ENCODE results near the gene PRKCB.

The PRKCB gene

DNA sequence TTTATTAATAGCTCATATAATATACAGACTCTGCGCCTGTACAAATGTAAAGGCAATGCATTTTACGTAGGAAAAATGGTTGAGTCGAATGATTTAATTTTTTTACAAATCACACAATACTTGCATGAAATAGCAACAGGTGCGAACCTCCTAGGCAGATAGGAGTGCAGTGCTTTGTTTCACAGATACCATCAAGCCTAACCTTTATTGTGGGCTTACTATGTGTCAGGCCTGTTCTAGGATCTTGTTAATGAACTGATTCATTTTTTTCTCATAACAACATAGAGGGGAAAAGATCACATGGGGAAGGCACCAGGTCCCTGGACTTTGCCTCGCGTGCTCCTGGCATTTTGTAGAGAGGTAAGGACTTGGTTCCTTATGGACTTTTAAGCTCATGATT, 107.8 kb downstream of the PRKCB start:
- no peak for DNase-seq (ENCODE audit: low read depth)

DNA sequence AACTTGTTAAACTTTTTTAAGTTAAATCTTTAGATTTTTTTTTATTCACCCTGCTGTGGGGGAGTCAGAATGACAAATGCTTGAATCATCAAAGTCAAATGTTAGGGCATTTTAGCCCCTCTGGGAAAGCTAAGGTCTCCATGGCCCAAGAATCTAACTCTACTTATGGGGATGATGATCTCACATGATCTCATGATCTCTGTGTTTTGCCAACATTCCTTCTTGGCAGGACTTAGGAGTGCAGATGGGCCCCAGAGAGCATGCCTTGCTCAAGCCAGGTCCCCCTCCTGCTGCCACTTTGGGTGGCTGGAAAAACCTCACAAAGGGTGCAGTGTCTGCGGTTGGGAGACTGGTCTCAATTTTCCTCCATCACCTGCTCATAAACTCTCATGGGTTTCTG, 108.6 kb downstream of the PRKCB start:
- no peak for DNase-seq (ENCODE audit: low read depth)

DNA sequence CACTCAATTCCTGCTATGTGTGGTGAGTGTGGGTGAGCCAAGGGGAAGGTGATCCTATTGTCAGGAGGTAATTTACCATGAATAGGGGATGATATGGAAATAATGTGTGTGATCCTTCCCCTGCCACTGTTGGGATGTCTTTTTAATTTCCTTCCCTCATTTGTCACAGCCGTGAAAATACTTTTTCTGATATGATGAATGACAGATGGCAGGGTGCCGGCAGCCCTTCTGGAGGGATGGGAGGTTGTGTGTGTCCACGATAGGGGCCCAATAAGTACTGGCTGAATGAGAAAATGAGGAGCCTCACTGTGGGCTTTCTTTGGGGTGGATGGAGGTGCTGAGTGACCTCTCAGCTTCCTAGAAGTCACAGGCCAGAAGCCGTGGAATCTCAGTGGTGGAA, 109.5 kb downstream of the PRKCB start:
- no peak for DNase-seq (ENCODE audit: low read depth)

DNA sequence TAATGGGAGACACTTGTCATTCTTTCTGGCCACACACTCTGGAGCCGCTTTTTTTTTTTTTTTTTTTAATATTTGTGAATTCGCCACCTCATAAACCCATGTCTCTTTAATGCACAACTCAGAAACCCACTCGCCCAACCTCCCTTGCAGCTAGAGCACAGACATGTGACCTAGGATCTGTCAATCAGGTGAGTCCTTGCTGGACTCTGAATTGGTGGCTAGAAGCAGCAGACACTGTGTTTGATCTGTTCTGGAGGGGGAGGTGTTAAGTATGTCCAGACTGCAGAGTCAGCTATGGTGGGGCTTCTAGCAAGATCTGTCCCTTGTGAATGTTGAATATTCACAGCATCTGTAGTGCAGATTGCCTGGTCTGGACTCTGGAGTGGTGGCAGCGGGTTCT, 112.1 kb downstream of the PRKCB start:
- DNase-seq (ENCODE audit: low read depth) = no peak

DNA sequence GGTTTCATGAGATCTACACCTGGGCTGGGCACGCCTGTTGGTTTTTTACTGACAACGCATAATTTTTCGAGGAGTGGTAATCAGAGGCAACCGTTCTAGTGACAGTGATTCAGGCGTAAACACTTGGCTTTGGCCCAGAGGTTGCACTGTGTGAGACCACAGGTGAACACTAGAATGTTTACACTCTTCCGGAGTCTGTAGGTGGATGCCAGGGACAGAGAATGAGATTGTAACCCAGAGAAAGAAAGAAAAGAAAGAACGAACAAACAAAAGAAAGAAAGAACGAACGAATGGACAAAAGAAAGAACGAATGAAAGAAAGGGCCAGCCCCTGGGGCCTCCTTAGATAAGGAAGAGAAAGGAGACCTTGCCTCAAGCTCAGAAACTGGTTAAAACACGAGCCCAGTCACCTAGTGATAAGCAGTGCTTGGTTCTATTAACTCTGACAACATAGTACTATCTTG, 113.2 kb downstream of the PRKCB start:
- no peak for DNase-seq (ENCODE audit: low read depth)

- DNase-seq (ENCODE audit: low read depth) = no peak
Measured at GRCh38 chr16:23949630-23950290, 114.0 kb downstream of the PRKCB start.

GRCh38 chr16:23950291-23950894, 114.6 kb downstream of the PRKCB start:
- no peak for DNase-seq (ENCODE audit: low read depth)

GRCh38 chr16:23950898-23951297, 115.1 kb downstream of the PRKCB start:
- no peak for DNase-seq (ENCODE audit: low read depth)

GRCh38 chr16:23952128-23952970, 116.6 kb downstream of the PRKCB start:
- DNase-seq (ENCODE audit: low read depth) = no peak

- DNase-seq (ENCODE audit: low read depth) = no peak
Measured at GRCh38 chr16:23952971-23953300, 117.2 kb downstream of the PRKCB start.

- DNase-seq (ENCODE audit: low read depth) = no peak
Measured at GRCh38 chr16:23953476-23953875, 117.7 kb downstream of the PRKCB start.

DNA sequence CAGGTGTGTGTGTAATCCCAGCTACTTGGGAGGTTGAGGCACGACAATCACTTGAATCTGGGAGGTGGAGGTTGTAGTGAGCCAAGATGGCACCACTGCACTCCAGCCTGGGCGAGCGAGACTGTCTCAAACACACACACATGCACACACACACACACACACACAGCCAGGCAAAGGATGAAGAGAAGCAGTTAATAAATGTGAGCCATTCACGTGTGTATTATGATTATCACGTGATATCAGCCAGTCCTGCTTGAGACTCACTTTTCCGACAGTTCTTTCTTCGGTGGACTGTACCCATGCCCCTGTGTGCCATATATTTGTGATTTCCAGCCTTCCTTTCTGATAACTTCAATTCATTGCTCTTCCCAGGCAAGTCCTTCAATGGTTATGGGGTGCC, 119.3 kb downstream of the PRKCB start:
- no peak for DNase-seq (ENCODE audit: low read depth)

GRCh38 chr16:23957287-23957686, 121.5 kb downstream of the PRKCB start:
- DNase-seq (ENCODE audit: low read depth) = no peak

DNA sequence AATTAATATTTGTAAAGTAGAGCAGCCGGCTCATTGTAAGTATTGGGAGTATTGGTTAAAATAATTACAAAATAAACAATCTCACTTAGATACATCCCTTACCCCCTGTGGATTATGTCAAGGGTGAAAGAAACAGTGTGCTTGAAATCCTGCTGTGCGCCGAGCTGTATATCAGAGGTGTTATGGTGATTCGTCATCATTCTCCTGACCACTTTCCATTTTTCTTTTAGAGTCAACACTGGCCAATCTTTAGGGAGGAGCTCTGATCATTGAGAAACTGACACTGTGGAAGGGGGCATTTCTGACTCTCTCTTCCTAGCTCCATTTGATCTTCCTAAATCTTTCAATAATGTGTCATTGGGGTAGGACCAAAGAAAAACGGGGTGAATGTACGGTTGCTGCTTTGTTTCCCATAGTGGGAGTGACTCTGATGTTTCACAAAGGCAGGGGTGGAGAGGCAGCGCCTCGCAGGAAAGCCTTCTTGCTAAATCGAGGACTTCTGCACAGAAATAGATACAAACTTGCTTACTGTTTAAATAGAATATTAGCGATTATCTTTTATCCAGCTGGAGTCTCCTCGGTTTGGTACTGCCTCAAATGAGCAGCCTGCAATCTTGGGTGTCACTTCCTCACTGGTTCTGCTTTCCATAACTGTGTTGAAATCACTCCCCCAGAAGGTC, 123.4 kb downstream of the PRKCB start:
- no peak for DNase-seq (ENCODE audit: low read depth)

- no peak for DNase-seq (ENCODE audit: low read depth)
Measured at GRCh38 chr16:23959752-23960072, 123.9 kb downstream of the PRKCB start.

DNA sequence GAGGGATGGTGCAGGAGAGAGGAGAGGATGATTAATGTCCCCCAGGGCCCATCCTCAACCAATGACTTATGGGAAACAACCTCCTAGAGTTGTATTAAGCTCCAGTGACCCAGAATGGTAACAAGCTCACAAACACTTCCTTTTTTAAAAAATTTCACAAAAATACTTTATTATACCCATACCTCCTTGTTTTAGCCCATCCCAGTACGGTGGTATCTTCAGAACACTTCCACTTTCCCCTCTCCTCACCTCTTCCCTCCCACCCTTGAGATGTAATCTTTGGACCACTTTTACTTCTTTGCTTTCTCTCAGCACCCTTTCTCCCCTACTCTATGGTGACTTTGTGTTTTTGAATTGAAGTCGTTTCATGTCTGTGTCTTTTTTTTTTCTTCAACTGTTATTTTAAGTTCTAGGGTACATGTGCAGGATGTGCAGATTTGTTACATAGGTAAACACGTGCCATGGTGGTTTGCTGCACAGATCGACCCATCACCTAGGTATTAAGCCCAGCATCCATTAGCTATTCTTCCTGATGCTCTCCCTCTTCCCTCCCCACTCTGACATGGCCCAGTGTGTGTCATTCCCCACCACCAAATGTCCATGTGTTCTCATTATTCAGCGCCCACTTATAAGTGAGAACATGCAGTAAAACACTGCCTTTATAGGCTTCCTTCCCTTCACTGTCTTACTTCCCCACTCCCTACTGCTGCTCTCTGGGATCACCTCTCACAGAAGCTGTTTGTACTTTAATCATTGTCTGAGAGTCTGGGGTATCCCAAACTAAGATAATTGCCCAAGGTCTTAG, 124.5 kb downstream of the PRKCB start:
- DNase-seq (ENCODE audit: low read depth) = no peak

- DNase-seq (ENCODE audit: low read depth) = peak; percentile 54
Measured at GRCh38 chr16:23962001-23962400, 126.2 kb downstream of the PRKCB start.

- DNase-seq (ENCODE audit: low read depth) = no peak
Measured at GRCh38 chr16:23964136-23964535, 128.4 kb downstream of the PRKCB start.

DNA sequence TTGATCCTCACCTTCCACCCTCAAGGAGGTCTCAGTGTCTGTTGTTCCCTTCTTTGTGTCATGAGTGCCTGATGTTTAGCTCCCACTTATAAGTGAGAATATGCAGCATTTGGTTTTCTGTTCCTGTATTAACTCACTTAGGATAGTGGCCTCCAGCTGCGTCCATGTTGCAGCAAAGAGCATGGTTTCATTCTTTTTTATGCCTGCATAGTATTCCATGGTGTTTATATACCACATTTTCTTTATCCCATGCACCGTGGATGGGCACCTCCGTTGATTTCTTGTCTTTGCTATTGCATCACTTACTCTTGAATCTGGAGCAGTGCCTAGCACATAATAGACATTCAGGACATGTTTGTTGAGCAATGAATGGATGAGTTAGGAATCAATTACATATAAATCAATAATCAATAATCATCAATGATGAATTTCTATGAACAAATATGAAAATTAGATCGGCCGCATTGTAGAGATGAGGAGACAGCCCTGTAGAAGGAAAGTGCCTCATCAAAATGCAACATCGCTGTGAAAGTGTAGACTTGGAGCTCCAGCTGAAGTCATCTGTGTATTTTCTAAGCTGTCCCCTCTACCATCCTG, 129.5 kb downstream of the PRKCB start:
- no peak for DNase-seq (ENCODE audit: low read depth)

DNA sequence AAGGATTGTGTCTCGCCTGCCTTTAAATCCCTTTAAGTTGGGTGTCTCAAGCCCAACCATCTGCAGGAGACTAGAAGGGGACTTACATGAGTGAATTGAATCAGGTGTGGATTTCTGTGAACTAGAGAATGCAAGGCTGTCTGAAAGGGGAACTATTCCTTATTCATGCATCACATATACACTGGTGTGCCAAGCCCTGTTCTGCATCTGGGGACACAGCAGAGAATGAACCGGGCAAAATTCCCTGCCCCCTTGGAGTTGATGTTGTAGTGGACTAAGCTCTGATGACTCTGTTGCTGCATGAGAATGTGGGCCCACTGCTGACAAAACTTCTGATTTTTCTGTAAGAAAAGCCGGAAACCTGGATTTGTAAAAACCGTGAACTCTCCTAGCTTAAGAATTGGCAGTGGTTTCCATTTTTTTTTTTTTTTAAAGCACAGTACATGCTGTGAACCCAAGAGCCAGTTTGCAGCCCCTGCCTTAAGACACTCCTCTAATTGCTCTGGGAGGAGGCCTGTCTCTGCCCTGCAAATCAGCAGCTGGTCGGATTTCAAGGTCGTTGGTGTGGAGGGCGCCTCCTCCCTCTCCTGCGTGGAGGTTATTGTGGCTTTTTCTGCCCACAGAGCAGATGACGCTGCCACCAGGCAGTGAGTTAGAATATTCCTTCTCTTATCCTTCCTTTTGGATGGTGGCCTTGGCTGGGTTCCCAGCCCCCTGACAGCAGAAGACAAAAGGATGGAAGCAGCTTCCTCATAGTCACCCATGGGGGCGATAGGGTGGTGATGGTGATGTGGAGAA, 131.0 kb downstream of the PRKCB start:
- DNase-seq (ENCODE audit: low read depth) = no peak

- no peak for DNase-seq (ENCODE audit: low read depth)
Measured at GRCh38 chr16:23967775-23968174, 132.0 kb downstream of the PRKCB start.

Data from activated T-cell treated with anti-CD3 and anti-CD28 coated beads for 24 hours (primary cell).